GM20000 (cell line): ENCODE data around the gene OMA1.
"Not testable (repeated sequence)": the region's sequence is repeated elsewhere in the genome, so short reads cannot be mapped to it uniquely, and the experiment has no call there.

Source experiments
- DNase-seq: peaks from one replicate; pipeline ENCODE4 v3.0.0; 2012; ENCODE audit warnings: low spot score
- TF ChIP-seq, protein P1 (sequence below): IDR thresholded peaks from 2 replicates; pipeline ENCODE4 v1.5.1; 2012; ENCODE audit warnings: mild to moderate bottlenecking, control low read depth; ENCODE audit errors: extremely low read depth, missing control alignments

Gene OMA1

GRCh38 chr1:58513956-58514355 lies 32.6 kb downstream of the OMA1 start:
- DNase-seq: no peak
- TF ChIP-seq, protein P1, sequence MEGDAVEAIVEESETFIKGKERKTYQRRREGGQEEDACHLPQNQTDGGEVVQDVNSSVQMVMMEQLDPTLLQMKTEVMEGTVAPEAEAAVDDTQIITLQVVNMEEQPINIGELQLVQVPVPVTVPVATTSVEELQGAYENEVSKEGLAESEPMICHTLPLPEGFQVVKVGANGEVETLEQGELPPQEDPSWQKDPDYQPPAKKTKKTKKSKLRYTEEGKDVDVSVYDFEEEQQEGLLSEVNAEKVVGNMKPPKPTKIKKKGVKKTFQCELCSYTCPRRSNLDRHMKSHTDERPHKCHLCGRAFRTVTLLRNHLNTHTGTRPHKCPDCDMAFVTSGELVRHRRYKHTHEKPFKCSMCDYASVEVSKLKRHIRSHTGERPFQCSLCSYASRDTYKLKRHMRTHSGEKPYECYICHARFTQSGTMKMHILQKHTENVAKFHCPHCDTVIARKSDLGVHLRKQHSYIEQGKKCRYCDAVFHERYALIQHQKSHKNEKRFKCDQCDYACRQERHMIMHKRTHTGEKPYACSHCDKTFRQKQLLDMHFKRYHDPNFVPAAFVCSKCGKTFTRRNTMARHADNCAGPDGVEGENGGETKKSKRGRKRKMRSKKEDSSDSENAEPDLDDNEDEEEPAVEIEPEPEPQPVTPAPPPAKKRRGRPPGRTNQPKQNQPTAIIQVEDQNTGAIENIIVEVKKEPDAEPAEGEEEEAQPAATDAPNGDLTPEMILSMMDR: no peak

DNA sequence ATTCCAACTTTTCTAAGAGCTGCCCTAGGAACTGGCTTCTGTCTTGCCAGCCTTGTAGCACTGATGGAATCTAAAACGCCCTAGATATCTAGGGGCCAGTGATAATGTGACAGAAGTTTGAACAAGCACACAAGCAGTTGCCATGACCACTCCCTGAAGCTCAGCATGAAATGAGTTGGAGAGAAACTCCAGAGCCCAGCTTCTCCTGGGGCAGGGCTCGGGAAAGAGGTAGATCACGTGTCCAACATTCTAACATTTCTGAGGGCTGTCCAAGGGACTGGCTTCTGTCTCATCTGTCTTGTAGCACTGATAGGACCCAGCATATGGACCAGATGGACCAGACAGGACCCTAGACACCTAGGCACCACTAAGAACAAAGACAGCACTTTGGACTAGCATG lies 37.9 kb downstream of the OMA1 start:
- TF ChIP-seq, protein P1: no peak
- DNase-seq: no peak

GRCh38 chr1:58505286-58505685 lies 41.2 kb downstream of the OMA1 start:
- DNase-seq: no peak
- TF ChIP-seq, protein P1: no peak

GRCh38 chr1:58502519-58502918 lies 44.0 kb downstream of the OMA1 start:
- TF ChIP-seq, protein P1: no peak
- no peak for DNase-seq

GRCh38 chr1:58500043-58500442 lies 46.5 kb downstream of the OMA1 start:
- DNase-seq: no peak

DNA sequence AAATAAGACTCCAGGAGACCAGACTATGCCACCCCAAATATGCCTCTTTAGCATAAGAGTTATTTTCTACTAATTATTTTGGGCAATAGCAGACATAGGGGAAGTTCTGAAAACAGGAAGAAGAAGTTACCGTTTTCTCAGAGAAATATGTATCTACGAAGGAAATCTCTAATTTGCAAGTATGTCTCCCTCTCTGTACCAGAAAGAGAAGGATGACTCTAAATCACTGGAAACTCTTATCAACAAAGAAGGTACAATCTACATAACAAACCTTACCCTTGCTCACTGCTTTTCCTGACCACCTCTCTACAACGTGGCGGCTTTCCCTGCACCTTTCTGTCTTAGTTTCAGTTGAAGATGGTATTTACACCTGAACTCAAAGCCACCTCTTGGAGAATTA lies 49.0 kb downstream of the OMA1 start:
- DNase-seq: no peak
- TF ChIP-seq, protein P1: no peak

More at GRCh38 chr1:58500043-58500442, 46.5 kb downstream of the OMA1 start:
- TF ChIP-seq, protein P1: no peak

- TF ChIP-seq, protein P1: no peak
- DNase-seq: no peak
Measured at GRCh38 chr1:58496042-58496441, 50.5 kb downstream of the OMA1 start.

DNA sequence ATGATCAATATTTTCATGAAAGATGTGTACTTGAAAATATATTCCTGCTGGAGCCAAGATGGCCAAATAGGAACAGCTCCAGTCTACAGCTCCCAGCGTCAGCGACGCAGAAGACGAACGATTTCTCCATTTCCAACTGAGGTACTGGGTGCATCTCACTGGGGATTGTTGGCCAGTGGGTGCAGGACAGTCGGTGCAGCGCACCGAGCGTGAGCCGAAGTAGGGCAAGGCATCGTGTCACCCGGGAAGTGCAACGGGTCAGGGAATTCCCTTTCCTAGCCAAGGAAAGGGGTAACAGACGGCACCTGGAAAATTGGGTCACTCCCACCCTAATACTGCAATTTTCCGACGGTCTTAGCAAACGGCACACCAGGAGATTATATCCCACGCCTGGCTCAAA lies 57.6 kb downstream of the OMA1 start:
- not testable (repeated sequence) for DNase-seq
